ENCODE data around the gene ATG4A. TPM values are rescaled to one million over a fixed set of nuclear protein-coding genes. Genes with fewer than 3 reads are reported as not detected.

ATG4A gene
- 14.3 TPM for total RNA-seq (2013)
- polyA plus RNA-seq (10 to 100 TPM in 2 of 3 donors, 1 to 10 TPM in 1; 6.6 to 16.8 (median 16.6) TPM), polyA minus RNA-seq (4.2 and 4.4 TPM in 2 replicates), total RNA-seq (1.8 to 12.1 (median 9.5) reads per million in 11 experiments)

GRCh38 chrX:108091264-108091877 is at the start of gene ATG4A, which contains the start of gene PSMD10:
ATG4A (plus strand) TSS chrX:108091778; CDS start chrX:108091827, 49 bp downstream.
PSMD10 (minus strand) TSS chrX:108091542; CDS start chrX:108091520, 22 bp downstream.
- WGBS (ENCODE audit: insufficient coverage) = 0% methylated on average over 11 of the region's 47 CpGs
- H3K9me3 ChIP-seq (replicated peaks in 1 of 2; ENCODE audit: control insufficient read depth in 1 of 2, insufficient read depth in 1 of 2, low read length in 2 of 2) = no peaks in the 10 kb centered on the region
- H3K27me3 ChIP-seq (ENCODE audit: control insufficient read depth in 2 of 2, insufficient read depth in 2 of 2, low read length in 2 of 2) = no peaks in the 10 kb centered on the region
- peak within 1 kb of the TSS; percentile 70 for H3K4me2 ChIP-seq (replicated peaks; ENCODE audit: extremely low read depth, low read length, poor library complexity, severe bottlenecking)
- peaks cover 5 to 18% of the 10 kb centered on the region in 2 donors for H3K36me3 ChIP-seq (replicated peaks in 1 of 2; ENCODE audit: control insufficient read depth in 1 of 2, insufficient read depth in 2 of 2, low read length in 2 of 2)
- H3K9ac ChIP-seq (ENCODE audit: insufficient read depth, low read length, poor library complexity, severe bottlenecking) = peak within 1 kb of the TSS; percentile 73
- H3K27ac ChIP-seq (ENCODE audit: low read depth in 1 of 2, low read length in 2 of 2) = peak within 1 kb of the TSS; percentile 82 to 87
- TF ChIP-seq, protein P1, sequence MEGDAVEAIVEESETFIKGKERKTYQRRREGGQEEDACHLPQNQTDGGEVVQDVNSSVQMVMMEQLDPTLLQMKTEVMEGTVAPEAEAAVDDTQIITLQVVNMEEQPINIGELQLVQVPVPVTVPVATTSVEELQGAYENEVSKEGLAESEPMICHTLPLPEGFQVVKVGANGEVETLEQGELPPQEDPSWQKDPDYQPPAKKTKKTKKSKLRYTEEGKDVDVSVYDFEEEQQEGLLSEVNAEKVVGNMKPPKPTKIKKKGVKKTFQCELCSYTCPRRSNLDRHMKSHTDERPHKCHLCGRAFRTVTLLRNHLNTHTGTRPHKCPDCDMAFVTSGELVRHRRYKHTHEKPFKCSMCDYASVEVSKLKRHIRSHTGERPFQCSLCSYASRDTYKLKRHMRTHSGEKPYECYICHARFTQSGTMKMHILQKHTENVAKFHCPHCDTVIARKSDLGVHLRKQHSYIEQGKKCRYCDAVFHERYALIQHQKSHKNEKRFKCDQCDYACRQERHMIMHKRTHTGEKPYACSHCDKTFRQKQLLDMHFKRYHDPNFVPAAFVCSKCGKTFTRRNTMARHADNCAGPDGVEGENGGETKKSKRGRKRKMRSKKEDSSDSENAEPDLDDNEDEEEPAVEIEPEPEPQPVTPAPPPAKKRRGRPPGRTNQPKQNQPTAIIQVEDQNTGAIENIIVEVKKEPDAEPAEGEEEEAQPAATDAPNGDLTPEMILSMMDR (IDR thresholded peaks at IDR 0.05) = no peak
- Mint-ChIP-seq H3K4me1 (peaks cover 5% of the 10 kb centered on the region), H3K9me3 (no peaks in the 10 kb centered on the region), H3K4me3 (no peak within 1 kb of the TSS), H3K27me3 (ENCODE audit: low read depth in 3 of 3) (peaks cover 0 to under 1% (median 0%) of the 10 kb centered on the region in 3 donors), H3K36me3 (peaks cover 4 to 10% of the 10 kb centered on the region in 2 donors), H3K27ac (no peak within 1 kb of the TSS)
- peaks cover 13% of the 10 kb centered on the region for H3K79me2 ChIP-seq (ENCODE audit: insufficient read depth, low read length)
- peak; percentile 86 to 89 (median 87) for DNase-seq
- intact Hi-C loops (cut with micrococcal nuclease) = no loop called here
- H3K4me3 ChIP-seq (replicated peaks in 1 of 3; ENCODE audit: low read depth in 2 of 3, low read length in 3 of 3) = peak within 1 kb of the TSS; percentile 63 to 81 (median 76)
- H2AFZ ChIP-seq (ENCODE audit: insufficient read depth, low read depth, low read length, poor library complexity, severe bottlenecking) = peak within 1 kb of the TSS; percentile 84
- H3K4me1 ChIP-seq (ENCODE audit: control insufficient read depth in 1 of 2, insufficient read depth in 2 of 2, low read length in 2 of 2) = peaks cover 10 to 17% of the 10 kb centered on the region in 2 donors
- H4K20me1 ChIP-seq (ENCODE audit: insufficient read depth, low read length) = no peaks in the 10 kb centered on the region

DNA sequence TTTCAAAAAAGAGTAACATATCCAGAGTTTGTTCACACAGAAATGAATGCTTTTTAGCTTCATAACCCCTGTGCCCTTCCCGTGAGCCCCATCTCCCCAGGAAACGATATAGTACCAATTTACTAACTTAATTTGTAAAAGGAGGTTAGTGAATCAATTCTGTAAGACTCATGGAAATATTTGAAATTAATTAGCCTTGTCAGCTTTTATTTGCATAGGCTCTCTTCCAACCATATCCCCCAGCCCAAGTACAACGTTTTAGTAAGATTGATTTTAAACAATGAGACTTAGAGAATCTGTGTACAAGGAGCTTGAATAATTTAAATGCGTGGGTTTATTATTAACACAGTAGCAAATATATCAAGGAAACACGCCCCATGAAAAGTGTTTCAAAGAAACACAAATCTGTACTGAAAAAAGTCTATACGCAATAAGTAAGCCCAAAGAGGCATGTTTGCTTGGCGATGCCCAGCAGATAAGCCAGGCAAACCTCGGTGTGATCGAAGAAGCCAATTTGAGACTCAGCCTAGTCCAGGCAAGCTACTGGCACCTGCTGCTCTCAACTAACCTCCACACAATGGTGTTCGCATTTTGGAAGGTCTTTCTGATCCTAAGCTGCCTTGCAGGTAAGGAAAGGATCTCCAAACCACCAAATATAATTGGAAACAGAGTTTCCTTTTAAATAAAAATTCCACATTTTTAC is 46.9 kb upstream of the ATG4A start, which contains the start of gene VSIG1:
Gene VSIG1 (plus strand): TSS at position 512 of the 703 bp plus-strand sequence. CDS start 66 bp downstream, at position 578.
- Histone ChIP-seq H3K9ac (ENCODE audit: insufficient read depth, low read length, poor library complexity, severe bottlenecking) (no peak within 1 kb of the TSS), H3K27me3 (ENCODE audit: control insufficient read depth in 2 of 2, insufficient read depth in 2 of 2, low read length in 2 of 2) (peaks cover 0 to under 1% of the 10 kb centered on the region in 2 donors), H3K79me2 (ENCODE audit: insufficient read depth, low read length) (no peaks in the 10 kb centered on the region), H3K4me3 (replicated peaks in 1 of 3; ENCODE audit: low read depth in 2 of 3, low read length in 3 of 3) (no peak within 1 kb of the TSS), H2AFZ (ENCODE audit: insufficient read depth, low read depth, low read length, poor library complexity, severe bottlenecking) (no peak within 1 kb of the TSS), H3K4me2 (replicated peaks; ENCODE audit: extremely low read depth, low read length, poor library complexity, severe bottlenecking) (no peak within 1 kb of the TSS), H3K4me1 (ENCODE audit: control insufficient read depth in 1 of 2, insufficient read depth in 2 of 2, low read length in 2 of 2) (no peaks in the 10 kb centered on the region), H3K27ac (ENCODE audit: low read depth in 1 of 2, low read length in 2 of 2) (no peak within 1 kb of the TSS), H3K9me3 (replicated peaks in 1 of 2; ENCODE audit: control insufficient read depth in 1 of 2, insufficient read depth in 1 of 2, low read length in 2 of 2) (no peaks in the 10 kb centered on the region), H3K36me3 (replicated peaks in 1 of 2; ENCODE audit: control insufficient read depth in 1 of 2, insufficient read depth in 2 of 2, low read length in 2 of 2) (no peaks in the 10 kb centered on the region), H4K20me1 (ENCODE audit: insufficient read depth, low read length) (no peaks in the 10 kb centered on the region)
- Mint-ChIP-seq H3K27ac (no peak within 1 kb of the TSS), H3K4me3 (no peak within 1 kb of the TSS), H3K36me3 (no peaks in the 10 kb centered on the region), H3K27me3 (ENCODE audit: low read depth in 3 of 3) (peaks cover 0 to 4% (median 0%) of the 10 kb centered on the region in 3 donors), H3K9me3 (no peaks in the 10 kb centered on the region), H3K4me1 (peaks cover 2% of the 10 kb centered on the region)
- intact Hi-C loops (cut with micrococcal nuclease) = no loop called here
- 100% methylated on average over 1 of the region's 10 CpGs for WGBS (ENCODE audit: insufficient coverage)
- TF ChIP-seq, protein P1 (IDR thresholded peaks at IDR 0.05) = no peak
- no peak for DNase-seq

Data from CD14-positive monocyte (primary cell).